ENCODE data around the gene CCR5.

GRCh38 chr3:46375814-46376213 lies 5.1 kb downstream of the CCR5 start:
- TF ChIP-seq POLR2A (IDR thresholded peaks at IDR 0.05) (no peak), CTCF (IDR thresholded peaks at IDR 0.05) (no peak), POLR2AphosphoS5 (IDR thresholded peaks at IDR 0.05) (no peak), EP300 (IDR thresholded peaks at IDR 0.05; ENCODE audit: low read depth) (no peak)

Data from transverse colon (tissue), 4 donors.